Anterior cingulate cortex (tissue), 58 donors: ENCODE measurements around the gene DMRT1.

Experiments used
- DNase-seq, 58 donors: peaks; one replicate each; lab custom pipeline; 2025; lab: John Stamatoyannopoulos, UW

The DMRT1 gene

GRCh38 chr9:841371-842209 lies at the start of gene DMRT1:
TSS of gene DMRT1 (plus strand) at chr9:841697. CDS start at chr9:841839, 142 bp downstream.
- no peak for DNase-seq

- DNase-seq: peak in 2 of 58 donors; percentile 5 to 7
Observed at GRCh38 chr9:792331-793260, 48.9 kb upstream of the DMRT1 start.

DNA sequence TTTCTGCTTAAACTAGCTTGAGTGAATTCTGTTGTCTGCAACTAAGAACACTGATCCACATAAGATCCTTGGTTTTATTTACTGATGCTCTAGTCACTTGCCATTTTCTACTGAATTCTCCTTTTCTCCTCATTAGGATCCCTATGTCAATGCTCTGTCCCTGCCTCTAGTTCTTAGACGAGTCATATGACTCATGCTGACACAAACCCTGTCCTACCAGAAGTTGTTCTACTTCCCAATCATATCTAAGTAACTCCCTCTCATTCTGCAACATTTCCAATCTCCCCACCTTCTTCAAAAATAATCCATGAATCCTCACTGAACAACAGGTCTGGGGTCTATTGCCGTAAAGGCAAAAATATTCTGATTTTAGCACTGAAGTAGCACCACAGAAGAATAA lies 47.1 kb upstream of the DMRT1 start:
- DNase-seq: no peak

DNA sequence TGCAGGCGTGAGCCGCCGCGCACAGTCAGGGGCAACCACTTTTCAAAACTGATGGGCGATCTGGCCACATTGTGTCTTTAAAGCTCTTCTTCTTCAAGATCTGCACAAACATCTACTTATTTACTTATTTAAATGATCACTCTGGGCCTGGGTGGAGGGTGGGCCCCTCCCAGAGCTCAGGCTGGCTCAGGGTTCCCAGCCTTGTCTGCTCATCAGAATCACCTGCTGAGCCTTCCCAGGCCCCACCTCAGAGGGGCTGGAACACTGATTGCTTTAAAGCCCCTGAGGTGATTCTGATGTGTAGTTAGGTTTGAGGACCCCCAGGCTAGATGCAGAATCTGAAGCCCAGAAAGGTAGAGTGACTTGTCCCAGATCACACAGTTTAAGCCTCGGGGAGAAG lies 45.6 kb upstream of the DMRT1 start:
- no peak for DNase-seq

DNA sequence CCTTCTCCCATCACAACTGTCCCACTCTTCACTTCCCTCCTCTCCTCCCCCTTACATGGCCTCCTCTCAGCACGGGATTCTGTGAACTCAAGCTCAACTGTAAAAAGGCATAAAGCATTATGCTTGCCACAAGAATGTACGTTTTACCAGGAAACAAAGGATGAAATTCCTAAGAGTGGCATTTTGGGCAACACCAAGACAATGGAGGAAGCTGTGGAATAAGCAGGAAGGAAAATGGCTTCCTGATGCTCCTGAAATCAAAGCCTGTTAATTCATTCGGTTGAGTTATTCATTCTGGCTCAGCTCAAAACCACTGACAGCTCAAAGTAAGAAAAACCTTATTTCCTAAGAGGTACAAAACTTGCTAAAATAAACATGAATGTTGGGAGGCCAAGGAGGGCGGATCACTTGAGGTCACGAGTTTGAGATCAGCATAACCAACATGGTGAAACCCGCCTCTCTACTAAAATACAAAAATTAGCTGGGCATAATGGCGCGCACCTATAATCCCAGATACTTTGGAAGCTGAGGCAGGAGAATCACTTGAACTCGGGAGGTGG lies 40.8 kb upstream of the DMRT1 start:
- DNase-seq: no peak

GRCh38 chr9:801399-802071 lies 40.0 kb upstream of the DMRT1 start:
- no peak for DNase-seq

DNA sequence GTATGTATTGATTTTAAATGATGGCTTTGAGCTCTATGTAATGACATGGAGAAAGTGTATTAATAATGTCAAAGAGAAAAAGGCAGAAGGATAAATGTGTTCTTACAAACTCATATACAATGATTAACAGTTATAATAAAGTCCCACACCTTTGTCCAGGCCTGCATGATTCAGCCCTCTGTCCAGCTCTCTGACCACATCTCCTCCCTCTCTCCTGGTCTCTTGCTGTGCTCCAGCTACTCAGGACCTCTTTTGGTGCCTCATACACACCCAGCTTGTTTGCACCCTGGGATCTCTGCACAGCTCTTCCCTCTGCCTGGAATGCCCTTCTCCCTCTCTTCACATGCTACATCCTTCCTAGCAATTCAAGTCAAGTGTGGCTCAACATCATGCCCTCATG lies 37.5 kb upstream of the DMRT1 start:
- no peak for DNase-seq

DNA sequence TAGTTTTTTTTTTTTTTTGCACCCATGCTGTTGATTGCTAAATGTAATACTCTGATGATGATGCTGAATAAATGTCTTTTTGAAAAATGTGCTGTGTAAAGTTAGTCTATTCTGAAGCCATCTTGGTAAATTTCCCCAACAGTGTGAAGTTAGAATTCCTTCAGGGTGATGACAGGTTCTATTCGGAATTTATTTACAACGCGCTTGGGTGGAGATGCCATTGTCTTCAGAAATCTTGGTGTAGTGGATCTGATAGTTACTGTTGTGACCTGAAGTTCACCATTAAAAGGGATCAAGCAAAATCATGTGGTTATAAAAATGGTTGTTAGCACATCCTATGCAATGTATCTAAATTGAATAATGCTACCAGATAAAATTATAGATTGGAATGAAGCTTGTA lies 36.3 kb upstream of the DMRT1 start:
- no peak for DNase-seq

DNA sequence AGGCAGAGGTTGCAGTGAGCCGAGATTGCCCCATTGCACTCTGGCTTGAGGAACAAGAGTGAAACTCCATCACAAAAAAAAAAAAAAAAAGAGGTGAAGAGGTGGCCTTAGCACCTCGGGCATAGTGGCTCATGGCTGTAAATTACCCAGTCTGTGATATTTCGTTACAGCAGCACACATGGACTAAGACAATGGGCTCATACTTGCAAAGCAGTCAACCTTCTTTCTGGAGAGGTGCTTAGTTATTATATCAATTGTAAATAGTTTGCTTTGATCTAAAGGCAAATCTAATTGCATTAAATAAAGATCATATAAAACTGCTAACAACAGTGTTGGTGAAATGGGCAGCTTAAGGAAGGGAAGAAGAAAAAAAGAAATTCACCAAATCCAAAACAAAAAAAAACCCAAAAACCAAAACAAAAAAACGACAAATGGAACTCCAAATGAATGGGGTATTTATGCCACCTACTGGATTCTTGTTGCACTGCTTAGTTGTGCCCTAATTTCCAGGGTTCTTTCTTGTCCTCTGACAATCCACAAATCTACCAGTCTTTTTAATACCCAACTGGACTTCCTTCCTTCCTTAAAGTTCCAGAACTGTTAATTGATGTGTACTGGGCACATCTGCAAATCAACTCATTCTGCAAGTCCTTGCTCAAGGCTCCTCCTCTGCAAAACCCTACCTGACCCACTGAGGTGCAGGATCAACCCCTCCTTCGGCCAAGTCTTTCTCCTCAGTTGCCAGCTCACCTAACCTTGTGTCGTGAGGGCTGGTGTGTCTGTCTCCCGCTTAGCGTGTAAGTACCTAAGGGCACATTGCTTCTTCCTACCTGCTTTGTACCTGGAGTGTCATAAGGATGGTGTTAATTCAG lies 35.0 kb upstream of the DMRT1 start:
- peak in 1 of 58 donors; percentile 8 for DNase-seq

- no peak for DNase-seq
Observed at GRCh38 chr9:811106-811531, 30.4 kb upstream of the DMRT1 start.

DNA sequence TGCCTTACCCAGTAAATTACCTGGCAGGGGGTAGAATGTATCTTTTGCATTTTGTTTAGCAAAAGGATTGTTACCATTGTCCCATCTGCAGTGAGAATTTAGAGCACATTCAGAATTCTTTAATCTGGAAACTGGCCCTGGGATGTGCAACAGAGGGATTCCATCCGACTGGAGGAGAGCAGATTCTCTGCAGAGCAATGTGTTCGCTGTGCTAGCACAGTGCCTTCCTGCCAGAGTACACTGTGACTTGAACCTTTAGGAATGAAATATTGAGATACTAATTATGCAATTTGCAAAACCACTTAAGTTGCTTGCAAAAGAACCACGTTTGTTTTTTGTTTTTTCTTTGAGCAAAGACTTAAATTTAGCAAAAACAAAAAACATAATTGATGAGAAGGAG lies 22.5 kb upstream of the DMRT1 start:
- no peak for DNase-seq

GRCh38 chr9:826500-827280 lies 14.8 kb upstream of the DMRT1 start:
- no peak for DNase-seq

DNA sequence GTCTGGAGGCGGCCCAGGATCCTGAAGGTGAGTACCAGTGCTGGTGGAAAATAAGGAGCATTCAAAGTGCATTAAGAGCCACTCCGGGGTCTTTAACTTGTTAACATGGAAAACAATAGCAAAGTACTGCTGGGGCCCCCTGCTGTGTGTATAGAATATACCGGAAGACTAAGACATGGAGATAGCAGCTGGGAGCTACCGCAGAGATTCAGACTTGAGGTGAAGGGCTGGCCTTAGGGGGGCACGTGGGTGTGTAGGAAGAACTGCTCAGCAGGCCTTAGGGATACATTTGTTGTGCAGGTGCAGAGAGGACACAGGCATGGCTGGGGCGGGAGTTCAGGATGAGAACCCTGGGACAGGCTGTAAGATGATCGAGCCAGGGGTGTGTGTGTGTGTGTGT lies 1.2 kb upstream of the DMRT1 start:
- no peak for DNase-seq

DNA sequence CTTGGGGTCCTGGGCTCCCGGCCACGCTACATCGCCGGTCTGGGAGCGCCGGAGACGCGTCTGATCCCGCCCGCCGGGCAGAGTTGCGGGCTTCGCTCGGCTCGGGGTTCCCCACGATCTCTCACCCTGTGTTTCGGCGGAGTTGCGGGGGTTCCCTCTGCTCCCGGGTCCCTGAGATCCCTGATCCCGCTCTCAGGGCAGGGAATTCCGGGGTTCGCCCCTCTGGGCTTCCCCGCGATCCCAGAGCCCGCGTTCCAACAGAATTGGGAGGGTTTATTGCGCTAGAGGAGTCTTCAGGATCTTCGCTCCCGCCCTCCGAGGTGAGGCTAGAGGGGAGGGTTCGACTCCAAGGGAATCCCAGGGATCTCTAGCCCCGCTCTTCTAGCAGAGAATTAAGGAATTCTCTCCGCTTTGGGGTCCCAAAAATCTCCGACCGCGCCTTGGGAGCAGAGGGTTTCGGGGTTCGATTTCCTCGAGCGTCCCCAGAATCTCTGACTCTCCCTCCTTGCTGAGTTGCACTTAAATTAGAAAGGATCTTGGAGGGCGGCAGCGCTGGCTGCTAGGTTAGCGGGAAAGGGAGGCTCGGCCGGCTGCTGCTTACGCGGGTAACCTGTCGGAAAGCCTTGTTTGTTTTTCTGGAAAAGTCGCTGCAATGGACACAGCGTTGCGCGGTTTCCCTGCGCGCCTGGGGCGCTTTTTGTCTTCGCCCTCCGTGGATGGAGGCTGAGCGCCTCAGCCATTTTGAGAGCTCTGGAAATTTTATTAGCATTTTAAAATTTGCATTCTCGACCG lies 1.3 kb downstream of the DMRT1 start:
- DNase-seq: no peak

GRCh38 chr9:843427-843785 lies 1.9 kb downstream of the DMRT1 start:
- no peak for DNase-seq

- DNase-seq: no peak
Observed at GRCh38 chr9:846852-847251, 5.4 kb downstream of the DMRT1 start.

- DNase-seq: no peak
Observed at GRCh38 chr9:847505-847904, 6.0 kb downstream of the DMRT1 start.

- DNase-seq: no peak
Observed at GRCh38 chr9:849431-849830, 7.9 kb downstream of the DMRT1 start.
